Measurements from ENCODE around the gene MICAL3. TPM values are rescaled to one million over a fixed set of nuclear protein-coding genes. Genes with fewer than 3 reads are reported as not detected.
A peak's percentile ranks its signal among the peaks of the same experiment; 100 is the strongest.
"Not testable (repeated sequence)": the region's sequence is repeated elsewhere in the genome, so short reads cannot be mapped to it uniquely, and the experiment has no call there.

The MICAL3 gene
- total and polyA plus RNA-seq, 9 of the 15 experiments (the other 6 are each of a cell fraction or from before 2014, with no cell fraction given): 0.53 to 32.1 (median 12.3) TPM

- TF ChIP-seq DLX4 (CRISPR knock-in tag; IDR thresholded peaks at IDR 0.05): no peak
- TF ChIP-seq ATF3 (IDR thresholded peaks at IDR 0.05): peak; percentile 56; the same call in 1 of the 2 replicates
- no peak for TF ChIP-seq ATF3 (CRISPR knock-in tag; conservative IDR thresholded peaks at IDR 0.05)
These were observed 31.9 kb upstream of the MICAL3 start (continued) for GRCh38 chr22:18056161-18056666.

- DNase-seq (ENCODE audit: extremely low read depth in 1 of 4, low spot score in 3 of 4) (no peak), FAIRE-seq (no peak), ATAC-seq (peak; percentile 13)
- TF ChIP-seq TAL1 (IDR thresholded peaks at IDR 0.05) (no peak), MEIS2 (IDR thresholded peaks at IDR 0.05; ENCODE audit: partially characterized antibody) (peak; percentile 63), ATF1 (CRISPR knock-in tag; IDR thresholded peaks at IDR 0.05) (no peak), ATF1 (tag; IDR thresholded peaks at IDR 0.05) (0 out of 2 replicates have a peak, but pooled peaks have one; percentile 10)
- CTCF ChIA-PET (ENCODE audit: low intra/inter-chr PET ratio): no interaction called here
- Histone ChIP-seq H3K4me1 (replicated peaks in 1 of 2; ENCODE audit: control insufficient read depth in 2 of 2, insufficient read depth in 2 of 2, low read length in 2 of 2) (peaks cover 11 to 16% of the 10 kb centered on the region in 2 experiments; a peak in 4 of 5 replicates), H3K9ac (ENCODE audit: insufficient read depth in 1 of 2, low read depth in 2 of 2, low read length in 2 of 2) (peak overlapping the region in 1 of 2 experiments; percentile 57; a peak in 1 of 4 replicates), H2AFZ (ENCODE audit: low read depth, low read length) (peak overlapping the region; percentile 2; the same call in 1 of the 2 replicates), H3K9me1 (ENCODE audit: control insufficient read depth, insufficient read depth, low read length) (no peaks in the 10 kb centered on the region), H3K9me3 (replicated peaks; ENCODE audit: control insufficient read depth, insufficient read depth, low read depth, low read length) (no peaks in the 10 kb centered on the region), H4K20me1 (replicated peaks; ENCODE audit: control insufficient read depth, insufficient read depth, low read length) (no peaks in the 10 kb centered on the region), H3K79me2 (ENCODE audit: control insufficient read depth, insufficient read depth, low read length) (no peaks in the 10 kb centered on the region), H3K4me2 (ENCODE audit: insufficient read depth, low read length) (peak overlapping the region; percentile 9; the same call in 1 of the 2 replicates), H3K27ac (ENCODE audit: extremely low read depth, low read depth, low read length) (no peak overlapping the region), H3K4me3 (no peak overlapping the region), H3K27me3 (ENCODE audit: control insufficient read depth in 2 of 2, insufficient read depth in 2 of 2, low read length in 2 of 2) (peaks cover 8 to 12% of the 10 kb centered on the region in 2 experiments; a peak in 4 of 5 replicates), H3K36me3 (ENCODE audit: control insufficient read depth, insufficient read depth, low read length) (no peaks in the 10 kb centered on the region)
- intact Hi-C loops (cut with micrococcal nuclease) (no loop called here), in situ Hi-C loops (cut with MboI) (no loop called here)
- no TSS peak for BruUV-seq (replicated peaks)
- POLR2A ChIA-PET: interaction anchor here (0.6 to 1.8 kb wide), 9 partner anchors 11 to 1376 kb away, joined by 3 to 11 read pairs (median 3); partner anchors contain the start of gene PEX26
- WGBS (ENCODE audit: insufficient coverage, low coverage, missing lambda C conversion rate): 24% methylated on average over 7 of the region's 7 CpGs
These were observed 31.3 kb upstream of the MICAL3 start for GRCh38 chr22:18055619-18056160.

- intact Hi-C loops (cut with micrococcal nuclease); CTCF ChIA-PET (ENCODE audit: low intra/inter-chr PET ratio); H3K79me2 ChIP-seq (ENCODE audit: control insufficient read depth, insufficient read depth, low read length); BruUV-seq (replicated peaks); H3K4me3 ChIP-seq; H3K9me1 ChIP-seq (ENCODE audit: control insufficient read depth, insufficient read depth, low read length); H4K20me1 ChIP-seq (replicated peaks; ENCODE audit: control insufficient read depth, insufficient read depth, low read length); H3K9ac ChIP-seq (ENCODE audit: insufficient read depth in 1 of 2, low read depth in 2 of 2, low read length in 2 of 2); H3K4me2 ChIP-seq (ENCODE audit: insufficient read depth, low read length); H3K27ac ChIP-seq (ENCODE audit: extremely low read depth, low read depth, low read length); in situ Hi-C loops (cut with MboI); FAIRE-seq; H2AFZ ChIP-seq (ENCODE audit: low read depth, low read length); DNase-seq (ENCODE audit: extremely low read depth in 1 of 4, low spot score in 3 of 4); ATAC-seq; H3K36me3 ChIP-seq (ENCODE audit: control insufficient read depth, insufficient read depth, low read length); H3K27me3 ChIP-seq (ENCODE audit: control insufficient read depth in 2 of 2, insufficient read depth in 2 of 2, low read length in 2 of 2); H3K9me3 ChIP-seq (replicated peaks; ENCODE audit: control insufficient read depth, insufficient read depth, low read depth, low read length): not testable (repeated sequence)
- POLR2A ChIA-PET: interaction anchor here (0.5 to 1.3 kb wide), 4 partner anchors 12 to 1327 kb away, joined by 3 to 7 read pairs (median 4); no protein-coding TSS in a partner anchor
- 85% methylated on average over 33 of the region's 49 CpGs for WGBS (ENCODE audit: insufficient coverage, low coverage, missing lambda C conversion rate)
- H3K4me1 ChIP-seq (replicated peaks in 1 of 2; ENCODE audit: control insufficient read depth in 2 of 2, insufficient read depth in 2 of 2, low read length in 2 of 2): peaks cover 15 to 16% of the 10 kb centered on the region in 2 experiments
These were observed 29.0 kb upstream of the MICAL3 start for GRCh38 chr22:18053216-18053946.

All from K562 (cell line).